DMS 273 (cell line): ENCODE results near the gene RBM10.

ENCODE experiments used
- DNase-seq: peaks from one replicate; lab custom pipeline; 2025; ENCODE audit not compliant: unreplicated experiment; lab: John Stamatoyannopoulos, UW

The RBM10 gene

DNA sequence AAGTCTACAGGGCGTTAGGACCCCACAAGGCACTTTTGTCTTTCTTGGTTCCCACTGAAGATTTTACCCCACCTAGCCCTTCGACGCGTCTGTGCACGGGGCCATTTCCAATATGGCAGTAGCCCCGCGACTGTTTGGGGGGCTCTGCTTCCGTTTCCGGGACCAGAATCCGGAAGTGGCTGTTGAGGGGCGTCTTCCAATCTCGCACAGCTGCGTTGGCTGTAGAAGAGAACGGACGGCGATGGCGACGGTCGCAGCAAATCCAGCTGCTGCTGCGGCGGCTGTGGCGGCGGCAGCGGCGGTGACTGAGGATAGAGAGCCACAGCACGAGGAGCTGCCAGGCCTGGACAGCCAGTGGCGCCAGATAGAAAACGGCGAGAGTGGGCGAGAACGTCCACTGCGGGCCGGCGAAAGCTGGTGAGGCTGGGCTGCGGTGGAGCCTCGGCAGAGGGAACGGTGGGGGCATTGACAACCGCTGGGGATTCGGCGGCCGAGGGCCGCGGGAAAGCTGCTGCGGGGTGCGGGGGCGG lies 87.8 kb downstream of the RBM10 start, which contains the start of gene USP11:
USP11 (plus strand) TSS at position 207 of the 530 bp plus-strand sequence; CDS start at position 242, 35 bp downstream.
- peak; percentile 75 for DNase-seq

DNA sequence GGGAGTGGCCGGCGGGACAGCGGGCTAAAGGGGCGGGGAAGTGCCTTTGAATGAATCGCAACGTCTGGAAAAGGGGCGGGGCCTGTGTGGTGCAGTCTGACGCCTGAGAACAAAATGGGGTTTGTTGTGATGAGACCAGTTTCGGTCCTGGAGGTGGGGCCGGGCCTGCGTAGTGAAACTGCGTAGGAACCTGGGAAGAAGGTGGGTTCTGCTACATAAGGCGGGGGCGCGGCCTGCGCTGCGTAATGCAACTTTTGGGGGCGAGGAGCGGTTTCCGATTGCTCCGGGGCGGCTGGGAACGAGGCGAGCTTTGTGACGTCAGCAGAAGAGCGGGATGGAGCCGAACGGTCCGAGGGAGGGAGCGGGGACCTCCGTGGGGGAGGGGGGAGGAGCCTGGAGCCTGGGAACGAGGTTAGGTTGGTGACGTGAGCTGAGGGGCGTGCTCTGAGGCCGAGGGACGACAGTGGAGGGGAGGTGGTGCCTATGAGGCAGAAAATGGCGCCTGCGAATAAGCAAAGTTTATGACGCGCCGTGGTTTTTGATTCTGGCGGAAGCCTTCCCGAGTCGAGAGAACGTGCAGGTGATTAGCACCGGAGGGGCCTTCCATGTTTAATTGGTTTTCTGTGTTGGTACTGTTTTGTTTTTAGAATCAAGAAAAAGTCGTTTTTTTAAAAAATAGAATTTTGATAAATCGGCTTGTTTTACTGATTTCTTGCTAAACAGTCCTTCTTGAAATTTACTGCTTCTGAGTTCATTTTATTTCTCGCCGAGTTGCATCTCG lies 88.5 kb downstream of the RBM10 start:
- DNase-seq: peak; percentile 96

DNA sequence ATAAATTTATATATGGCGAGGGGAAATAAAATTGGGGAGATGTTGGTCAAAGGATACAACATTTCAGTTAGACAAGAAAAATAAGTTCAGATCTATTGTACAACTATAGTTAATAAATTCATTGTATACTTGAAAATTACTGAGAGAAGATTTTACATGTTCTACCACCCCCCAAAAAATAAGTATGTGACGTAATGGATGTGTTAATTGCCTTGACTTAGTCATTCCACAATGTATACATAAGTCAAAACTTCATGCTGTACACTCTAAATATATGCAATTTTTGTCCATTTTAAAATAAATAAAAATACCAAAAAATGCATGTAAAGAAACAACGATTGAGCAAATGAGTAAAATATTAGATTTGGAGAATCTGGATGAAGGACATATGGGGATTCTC lies 89.6 kb downstream of the RBM10 start:
- DNase-seq: no peak

DNA sequence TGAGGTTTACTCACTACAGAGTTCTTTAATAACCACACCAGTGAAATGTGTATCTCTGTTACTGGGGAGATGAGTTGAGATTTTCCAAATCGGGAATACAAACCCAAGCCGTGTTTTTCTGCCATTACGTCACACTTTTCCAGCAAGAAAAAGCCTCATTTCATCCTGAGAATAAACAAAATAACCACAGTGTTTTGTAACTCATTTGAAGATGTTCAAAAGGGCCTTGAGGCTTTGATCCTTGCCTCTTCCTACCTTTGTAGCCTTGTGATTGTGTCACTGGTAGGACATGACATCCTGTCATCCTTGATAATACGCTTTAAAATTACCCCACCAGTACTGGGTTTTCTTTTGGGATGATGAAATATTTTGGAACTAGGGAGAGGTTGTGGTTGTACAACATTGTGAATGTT lies 90.7 kb downstream of the RBM10 start:
- no peak for DNase-seq
